ENCODE results near the gene PFN2.
"Not testable (repeated sequence)": the region's sequence is repeated elsewhere in the genome, so short reads cannot be mapped to it uniquely, and the experiment has no call there.

PFN2 gene

GRCh38 chr3:149983628-149984027 lies 12.9 kb upstream of the PFN2 start:
- Histone ChIP-seq H3K4me2 (ENCODE audit: low read depth, low read length, poor library complexity, severe bottlenecking) (no peak overlapping the region), H3F3A (ENCODE audit: insufficient read depth) (no peaks in the 10 kb centered on the region), H3K9me2 (replicated peaks; ENCODE audit: insufficient read depth, low read length) (no peaks in the 10 kb centered on the region), H3K9me3 (ENCODE audit: insufficient read depth, low read length) (no peaks in the 10 kb centered on the region), H4K20me1 (ENCODE audit: low read depth, low read length) (no peaks in the 10 kb centered on the region), H3K79me2 (ENCODE audit: insufficient read depth, low read length) (no peaks in the 10 kb centered on the region), H3K36me3 (ENCODE audit: low read length) (no peaks in the 10 kb centered on the region), H3K4me3 (ENCODE audit: insufficient read depth, low read length, poor library complexity, severe bottlenecking) (no peak overlapping the region), H3K27me3 (ENCODE audit: low read length) (no peaks in the 10 kb centered on the region), H3K9ac (ENCODE audit: low read length) (no peak overlapping the region), H3K27ac (ENCODE audit: low read depth, low read length) (no peak overlapping the region), H2AFZ (ENCODE audit: low read depth, low read length, severe bottlenecking) (no peak overlapping the region)
- TF ChIP-seq CTCF (IDR thresholded peaks at IDR 0.05; ENCODE audit: insufficient read depth, low read length, poor library complexity, severe bottlenecking) (no peak), EZH2phosphoT487 (conservative IDR thresholded peaks at IDR 0.05; ENCODE audit: low read length) (no peak)

- H3K79me2 ChIP-seq (ENCODE audit: insufficient read depth, low read length); H3K9ac ChIP-seq (ENCODE audit: low read length); H3K9me3 ChIP-seq (ENCODE audit: insufficient read depth, low read length); H2AFZ ChIP-seq (ENCODE audit: low read depth, low read length, severe bottlenecking); H3K4me3 ChIP-seq (ENCODE audit: insufficient read depth, low read length, poor library complexity, severe bottlenecking); H3K4me2 ChIP-seq (ENCODE audit: low read depth, low read length, poor library complexity, severe bottlenecking); H4K20me1 ChIP-seq (ENCODE audit: low read depth, low read length); H3F3A ChIP-seq (ENCODE audit: insufficient read depth); H3K9me2 ChIP-seq (replicated peaks; ENCODE audit: insufficient read depth, low read length); H3K27me3 ChIP-seq (ENCODE audit: low read length); H3K27ac ChIP-seq (ENCODE audit: low read depth, low read length); H3K36me3 ChIP-seq (ENCODE audit: low read length): not testable (repeated sequence)
Measured at GRCh38 chr3:149983053-149983452, 12.4 kb upstream of the PFN2 start.

GRCh38 chr3:149981979-149982378 lies 11.3 kb upstream of the PFN2 start:
- not testable (repeated sequence) for H3K27me3 ChIP-seq (ENCODE audit: low read length); H3K79me2 ChIP-seq (ENCODE audit: insufficient read depth, low read length); H3F3A ChIP-seq (ENCODE audit: insufficient read depth); H2AFZ ChIP-seq (ENCODE audit: low read depth, low read length, severe bottlenecking); H3K9me3 ChIP-seq (ENCODE audit: insufficient read depth, low read length); H3K36me3 ChIP-seq (ENCODE audit: low read length); H3K4me3 ChIP-seq (ENCODE audit: insufficient read depth, low read length, poor library complexity, severe bottlenecking); H3K9ac ChIP-seq (ENCODE audit: low read length); H3K9me2 ChIP-seq (replicated peaks; ENCODE audit: insufficient read depth, low read length); H3K27ac ChIP-seq (ENCODE audit: low read depth, low read length); H4K20me1 ChIP-seq (ENCODE audit: low read depth, low read length); H3K4me2 ChIP-seq (ENCODE audit: low read depth, low read length, poor library complexity, severe bottlenecking)

- Histone ChIP-seq H3K4me2 (ENCODE audit: low read depth, low read length, poor library complexity, severe bottlenecking) (no peak overlapping the region), H3K9me2 (replicated peaks; ENCODE audit: insufficient read depth, low read length) (no peaks in the 10 kb centered on the region), H3K9ac (ENCODE audit: low read length) (no peak overlapping the region), H3K27me3 (ENCODE audit: low read length) (no peaks in the 10 kb centered on the region), H4K20me1 (ENCODE audit: low read depth, low read length) (no peaks in the 10 kb centered on the region), H3K27ac (ENCODE audit: low read depth, low read length) (no peak overlapping the region), H2AFZ (ENCODE audit: low read depth, low read length, severe bottlenecking) (no peak overlapping the region), H3K4me3 (ENCODE audit: insufficient read depth, low read length, poor library complexity, severe bottlenecking) (no peak overlapping the region), H3F3A (ENCODE audit: insufficient read depth) (peaks cover 3% of the 10 kb centered on the region; the same call in 1 of the 2 replicates), H3K36me3 (ENCODE audit: low read length) (no peaks in the 10 kb centered on the region), H3K79me2 (ENCODE audit: insufficient read depth, low read length) (no peaks in the 10 kb centered on the region), H3K9me3 (ENCODE audit: insufficient read depth, low read length) (no peaks in the 10 kb centered on the region)
- TF ChIP-seq EZH2phosphoT487 (conservative IDR thresholded peaks at IDR 0.05; ENCODE audit: low read length): no peak
- no peak for TF ChIP-seq CTCF (IDR thresholded peaks at IDR 0.05; ENCODE audit: insufficient read depth, low read length, poor library complexity, severe bottlenecking)
Measured at GRCh38 chr3:149977386-149977785, 6.7 kb upstream of the PFN2 start.

Measured in SU-DHL-6 (cell line).